IPS-NIHi11 (cell line): ENCODE measurements around the gene SEZ6.

Experiments
- DNase-seq: peaks from one replicate; pipeline ENCODE4 v3.0.0; 2012; ENCODE audit warnings: mixed read lengths, low spot score

The SEZ6 gene

GRCh38 chr17:29000973-29001372 lies 4.9 kb downstream of the SEZ6 start:
- no peak for DNase-seq

DNA sequence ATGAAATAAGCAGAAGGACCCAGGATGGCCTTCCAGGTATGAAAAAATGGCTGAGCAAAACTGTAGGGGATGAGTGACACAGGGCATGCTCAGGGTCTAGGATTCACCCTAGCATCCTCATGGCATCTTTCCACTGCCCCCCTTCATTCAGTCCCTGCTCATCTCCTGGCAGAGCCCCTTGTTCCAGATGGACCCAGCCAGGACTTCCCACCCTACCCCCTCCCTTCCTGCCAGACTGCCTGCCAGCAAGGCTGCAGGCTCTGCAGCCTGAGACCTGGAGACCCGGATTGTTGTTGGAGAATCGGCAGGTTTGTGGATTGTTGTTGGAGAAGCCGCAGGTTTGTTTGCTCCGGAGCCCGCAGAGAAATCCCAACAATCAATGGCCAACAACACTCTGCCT lies 6.6 kb downstream of the SEZ6 start:
- DNase-seq, result no peak

- no peak for DNase-seq
Observed at GRCh38 chr17:28997806-28998205, 8.0 kb downstream of the SEZ6 start.

DNA sequence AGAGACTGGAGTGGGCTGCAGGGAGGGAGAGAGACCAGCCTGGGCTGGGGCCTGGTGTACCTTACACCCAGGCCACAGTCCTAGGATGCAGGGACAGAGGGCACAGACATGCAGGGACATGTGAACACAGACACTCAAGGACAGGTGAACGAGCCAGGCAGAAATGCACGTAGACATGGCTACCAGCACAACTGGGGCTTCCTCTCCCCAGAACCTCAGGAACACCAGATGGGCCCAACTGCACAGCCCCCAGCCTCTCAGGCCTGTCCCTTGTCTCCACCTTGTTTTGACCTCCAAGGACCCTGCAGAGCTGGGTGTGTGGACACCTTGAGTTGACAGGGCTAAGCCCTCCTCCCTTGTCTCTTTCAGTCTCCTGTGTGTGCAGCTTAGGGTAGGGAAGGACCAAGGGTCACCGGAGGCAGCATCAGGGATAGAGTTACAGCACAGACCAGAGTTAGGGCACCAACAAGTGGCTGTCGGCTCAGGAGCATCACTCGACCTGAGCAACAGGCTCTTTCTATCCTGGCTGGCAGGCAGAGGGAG lies 9.2 kb downstream of the SEZ6 start:
- DNase-seq, result no peak

DNA sequence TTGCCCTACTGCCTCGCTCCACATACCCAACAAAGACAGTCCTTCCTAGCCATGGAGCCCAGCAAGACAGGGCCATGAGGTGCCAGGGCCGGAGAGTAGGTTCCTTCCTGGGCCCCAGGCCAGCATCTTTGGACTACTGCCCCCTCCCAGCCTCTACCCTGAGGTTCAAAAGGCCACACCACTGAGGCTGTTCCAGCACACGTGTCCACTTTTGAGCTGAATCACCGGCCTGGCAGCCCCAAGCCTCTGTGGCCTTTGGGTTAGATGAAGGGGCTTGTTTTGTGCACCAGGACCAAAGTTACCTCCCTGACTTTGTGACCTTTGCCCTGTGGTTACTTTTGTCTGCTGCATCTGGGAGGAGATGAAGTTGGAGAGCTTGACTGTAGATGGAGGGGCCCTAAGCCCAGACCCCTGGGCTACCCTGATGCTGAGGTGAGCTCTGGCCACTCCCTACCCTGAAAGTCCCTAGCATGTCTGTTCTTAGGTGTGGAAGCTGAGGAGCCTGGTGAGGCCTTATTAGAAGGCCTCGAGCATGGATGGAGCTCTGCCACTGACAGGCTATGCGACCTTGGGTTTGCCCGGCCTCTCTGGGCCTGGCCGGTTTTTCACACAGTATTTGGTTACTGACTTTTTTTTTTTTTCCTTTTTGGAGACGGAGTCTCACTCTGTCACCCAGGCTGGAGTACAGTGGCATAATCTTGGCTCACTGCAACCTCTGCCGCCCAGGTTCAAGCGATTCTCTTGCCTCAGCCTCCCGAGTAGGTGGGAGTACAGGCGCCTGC lies 12.0 kb downstream of the SEZ6 start:
- DNase-seq, result no peak

- DNase-seq, result no peak
Observed at GRCh38 chr17:28992625-28993600, 12.9 kb downstream of the SEZ6 start.

DNA sequence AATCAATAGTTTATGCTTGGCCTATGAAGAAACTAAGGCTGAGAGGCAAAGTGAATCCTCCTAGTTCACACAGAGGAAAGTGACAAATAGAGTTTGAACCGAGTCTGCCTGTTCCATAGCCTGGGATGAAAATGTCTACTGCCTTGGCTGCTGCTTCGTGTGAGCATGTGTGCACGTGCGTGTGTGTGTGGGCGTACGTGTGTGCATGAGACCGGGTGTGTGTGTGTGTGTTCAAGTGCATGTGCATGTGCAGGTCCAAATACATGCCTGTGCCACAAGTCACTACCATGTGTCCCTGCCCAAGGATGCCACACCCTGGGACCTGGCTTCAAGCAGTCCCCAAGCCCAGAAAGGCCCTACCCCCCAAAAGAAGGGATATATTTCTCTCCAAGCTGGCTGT lies 13.6 kb downstream of the SEZ6 start:
- DNase-seq, result no peak

GRCh38 chr17:28991779-28992178 lies 14.1 kb downstream of the SEZ6 start:
- DNase-seq, result no peak

GRCh38 chr17:28989028-28989427 lies 16.8 kb downstream of the SEZ6 start:
- no peak for DNase-seq

GRCh38 chr17:28988475-28988874 lies 17.4 kb downstream of the SEZ6 start:
- DNase-seq, result no peak

DNA sequence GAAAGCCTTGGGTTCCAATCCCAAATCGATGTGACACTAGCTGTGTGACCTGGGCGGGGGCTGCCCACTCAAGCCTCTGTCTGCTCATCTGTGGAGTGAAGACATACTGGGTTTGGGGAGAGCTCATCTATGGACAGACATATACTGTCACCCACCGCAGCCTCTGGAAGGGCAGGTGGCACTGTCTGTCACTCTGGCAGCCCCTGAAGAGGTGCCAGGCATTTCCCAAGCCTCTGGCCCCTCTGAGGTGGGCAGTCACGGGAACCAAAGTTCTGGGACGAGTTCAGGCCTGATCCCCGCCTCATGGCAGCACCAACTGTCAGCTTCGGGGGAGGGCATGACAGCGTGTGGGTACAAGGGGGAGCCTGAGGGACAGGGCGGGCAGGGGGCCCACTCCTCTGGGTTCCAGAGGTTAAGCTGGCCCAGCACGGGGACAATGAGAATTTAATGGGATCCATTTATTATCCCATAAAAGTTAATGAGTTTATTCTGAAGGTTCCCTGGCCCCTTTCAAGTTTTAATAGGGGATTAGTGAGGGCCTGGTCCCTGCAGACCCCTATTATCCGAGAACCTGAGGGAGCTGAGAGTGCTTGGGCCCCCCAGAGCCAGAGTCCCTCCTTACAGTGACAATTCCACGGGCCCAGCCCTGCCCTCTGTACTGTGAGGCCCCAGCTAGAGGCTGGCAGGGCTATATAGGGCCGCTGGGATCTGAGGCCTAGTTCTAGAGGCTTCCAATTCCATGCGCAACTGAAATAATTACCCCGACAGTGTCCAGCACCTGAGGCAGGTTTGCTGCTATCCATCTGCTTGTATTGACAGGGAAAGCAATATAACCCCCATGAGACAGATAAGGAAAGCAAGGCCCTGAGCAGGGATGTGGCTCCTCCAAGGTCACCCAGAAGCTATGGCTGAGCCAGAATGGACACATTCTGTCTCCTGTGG lies 18.8 kb downstream of the SEZ6 start:
- DNase-seq, result no peak

DNA sequence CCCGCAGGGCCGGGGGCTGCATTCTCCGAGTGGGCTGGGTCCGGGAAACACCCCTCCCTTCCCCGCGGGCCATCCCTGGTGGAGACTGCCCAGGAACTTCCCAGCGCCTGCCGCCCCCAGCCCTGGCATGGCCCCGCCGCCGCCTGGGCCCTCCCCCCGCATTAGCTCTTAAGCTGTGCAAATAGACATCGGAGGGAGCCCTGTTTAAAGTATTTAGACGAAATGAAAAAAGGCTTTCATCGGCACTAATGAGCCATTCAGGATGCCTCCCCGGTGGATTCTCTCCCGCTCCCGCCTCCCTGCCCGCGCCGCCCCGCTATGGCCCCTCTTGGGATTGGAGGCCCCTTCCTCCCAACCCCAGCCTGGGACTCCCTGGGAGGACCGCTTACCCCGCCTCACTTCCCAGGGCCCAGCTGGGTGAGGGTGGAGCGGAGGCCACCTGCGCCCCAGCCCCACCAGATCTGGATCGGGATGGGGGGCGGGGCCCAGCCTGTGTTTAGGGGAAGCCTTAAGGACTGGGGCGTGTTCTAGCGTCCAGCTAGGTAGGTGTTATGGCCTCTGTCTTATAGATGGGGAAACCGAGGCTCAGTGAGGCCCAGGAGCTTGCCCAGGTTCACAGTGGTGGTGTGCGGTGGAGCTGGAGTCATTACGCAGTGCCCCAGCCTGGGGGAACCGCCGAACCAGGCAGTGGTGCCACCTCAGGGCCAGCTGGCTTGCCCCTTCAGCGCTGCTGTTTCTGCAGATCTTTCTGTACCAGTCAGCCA lies 19.7 kb downstream of the SEZ6 start:
- DNase-seq, result peak; percentile 81

GRCh38 chr17:28983286-28984230 lies 22.3 kb downstream of the SEZ6 start:
- no peak for DNase-seq

- no peak for DNase-seq
Observed at GRCh38 chr17:28982131-28982793, 23.6 kb downstream of the SEZ6 start.

DNA sequence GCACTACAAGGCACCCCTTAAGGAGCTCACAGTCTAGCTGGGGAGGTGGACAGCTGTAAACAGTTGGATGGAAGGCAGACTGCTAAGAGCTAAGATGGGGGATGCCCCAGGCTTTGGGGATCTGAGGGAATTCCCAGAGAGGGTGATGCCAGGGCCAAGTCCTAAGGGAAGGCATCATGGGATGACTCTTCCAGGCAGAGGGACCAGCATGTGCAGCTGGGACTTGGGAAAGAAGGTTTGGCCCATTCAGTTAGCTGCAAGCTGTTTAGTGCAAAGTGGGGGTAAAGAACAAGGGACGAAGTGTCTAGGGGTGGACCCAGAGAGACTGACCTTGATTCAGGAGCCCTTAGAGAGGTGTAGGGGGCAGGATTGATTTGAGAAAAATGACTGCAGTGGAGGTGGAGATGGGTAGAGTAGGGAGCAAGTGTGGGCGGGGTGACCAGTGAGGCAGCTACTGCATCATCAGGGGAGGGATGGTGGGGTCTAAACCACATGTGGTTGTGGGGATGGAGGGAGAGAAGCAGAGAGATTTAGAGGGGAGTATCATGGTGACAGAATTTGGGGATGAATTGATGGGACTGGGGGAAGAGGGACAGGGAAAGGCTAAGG lies 27.4 kb downstream of the SEZ6 start:
- DNase-seq, result no peak

GRCh38 chr17:28977659-28978355 lies 28.0 kb downstream of the SEZ6 start:
- DNase-seq, result no peak

- DNase-seq, result no peak
Observed at GRCh38 chr17:28975646-28976045, 30.2 kb downstream of the SEZ6 start.

DNA sequence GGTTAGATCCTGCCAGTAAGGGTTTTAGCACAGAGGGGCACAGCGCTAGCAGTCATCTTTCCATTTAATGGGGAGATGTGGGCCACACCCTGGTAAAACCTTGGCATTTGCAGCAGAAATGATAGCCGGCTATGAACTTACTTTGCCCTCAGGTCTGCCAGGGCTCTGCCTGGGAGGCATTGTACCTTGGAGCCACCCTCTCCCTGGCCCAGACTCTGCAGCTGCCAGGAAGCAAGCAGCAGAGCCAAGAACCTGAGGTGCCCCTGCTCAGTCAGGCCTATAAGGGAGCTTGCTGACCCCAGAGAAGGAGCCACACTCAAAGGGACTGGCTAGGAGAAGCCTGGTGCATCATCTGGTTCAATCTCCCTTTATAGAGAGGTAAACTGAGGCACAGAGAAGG lies 30.8 kb downstream of the SEZ6 start:
- DNase-seq, result no peak
